T follicular helper cell (primary cell): ENCODE data around the gene FMN2.

Experiments used
- DNase-seq: peaks from one replicate; pipeline ENCODE4 v3.0.0-alpha.2; 2020; ENCODE audit warnings: low read depth

FMN2 gene

GRCh38 chr1:240199758-240200645, 108.3 kb downstream of the FMN2 start:
- DNase-seq, result no peak

GRCh38 chr1:240201931-240202330, 110.2 kb downstream of the FMN2 start:
- DNase-seq, result no peak

- no peak for DNase-seq
Observed at GRCh38 chr1:240207073-240207709, 115.5 kb downstream of the FMN2 start.

GRCh38 chr1:240210026-240210425, 118.3 kb downstream of the FMN2 start:
- no peak for DNase-seq

- DNase-seq, result no peak
Observed at GRCh38 chr1:240212556-240212955, 120.9 kb downstream of the FMN2 start.

GRCh38 chr1:240217403-240217802, 125.7 kb downstream of the FMN2 start:
- no peak for DNase-seq

- DNase-seq, result no peak
Observed at GRCh38 chr1:240219104-240219503, 127.4 kb downstream of the FMN2 start.

- no peak for DNase-seq
Observed at GRCh38 chr1:240226102-240226501, 134.4 kb downstream of the FMN2 start.

GRCh38 chr1:240230816-240231215, 139.1 kb downstream of the FMN2 start:
- DNase-seq, result no peak

GRCh38 chr1:240232530-240232929, 140.8 kb downstream of the FMN2 start:
- DNase-seq, result no peak

- no peak for DNase-seq
Observed at GRCh38 chr1:240234485-240235210, 143.0 kb downstream of the FMN2 start.

GRCh38 chr1:240235521-240236288, 144.0 kb downstream of the FMN2 start:
- no peak for DNase-seq

GRCh38 chr1:240237305-240237721, 145.6 kb downstream of the FMN2 start:
- no peak for DNase-seq

- no peak for DNase-seq
Observed at GRCh38 chr1:240239309-240239708, 147.6 kb downstream of the FMN2 start.

- no peak for DNase-seq
Observed at GRCh38 chr1:240241278-240241677, 149.6 kb downstream of the FMN2 start.

- no peak for DNase-seq
Observed at GRCh38 chr1:240242601-240243144, 151.0 kb downstream of the FMN2 start.

GRCh38 chr1:240244968-240245628, 153.4 kb downstream of the FMN2 start:
- no peak for DNase-seq

GRCh38 chr1:240245629-240246020, 153.9 kb downstream of the FMN2 start:
- DNase-seq, result no peak

- no peak for DNase-seq
Observed at GRCh38 chr1:240247899-240248298, 156.2 kb downstream of the FMN2 start.

GRCh38 chr1:240254006-240254405, 162.3 kb downstream of the FMN2 start:
- DNase-seq, result no peak

- no peak for DNase-seq
Observed at GRCh38 chr1:240254778-240255291, 163.2 kb downstream of the FMN2 start.
